CD4-positive, alpha-beta T cell treated with Interleukin-6 for 4 hours (primary cell): ENCODE measurements around the gene PNPLA4.

Source experiments
- DNase-seq: peaks from one replicate; pipeline ENCODE4 v3.0.0-alpha.2; 2020; ENCODE audit warnings: mixed read lengths

PNPLA4 gene

GRCh38 chrX:7852166-7852565 is 75.0 kb downstream of the PNPLA4 start:
- no peak for DNase-seq
